Uterus (tissue), 2 donors: Measurements from ENCODE around the gene ALDH8A1.

Source experiments
- CTCF ChIP-seq, 4 experiments: fragments of 200-600 bp in 2 of 4; fragments of 450-650 bp in 2 of 4; sonication (generic) in 2 of 4; IDR thresholded peaks; one replicate each; pipeline ENCODE4 v1.5.1; 2016 to 2019; ENCODE audit warnings: antibody characterized with exemption in 4 of 4, mild to moderate bottlenecking in 2 of 4, moderate library complexity in 1 of 4
- POLR2A ChIP-seq, 2 donors: fragments of 450-650 bp; IDR thresholded peaks; one replicate each; pipeline ENCODE4 v1.6.1; 2016; ENCODE audit warnings: antibody characterized with exemption in 2 of 2, mild to moderate bottlenecking in 1 of 2, moderate library complexity in 1 of 2

GRCh38 chr6:134888316-134888715 is 61.6 kb downstream of the ALDH8A1 start:
- TF ChIP-seq CTCF (IDR thresholded peaks at IDR 0.05) = no peak
- no peak for TF ChIP-seq POLR2A (IDR thresholded peaks at IDR 0.05)
